Smooth muscle cell of the brain vasculature (primary cell): Measurements from ENCODE around the gene RASA1.
"Not testable (repeated sequence)": the region's sequence is repeated elsewhere in the genome, so short reads cannot be mapped to it uniquely, and the experiment has no call there.

Source experiments
- DNase-seq: peaks from one replicate; pipeline ENCODE4 v3.0.0-alpha.2; 2012; ENCODE audit warnings: low read depth, low spot score

Gene RASA1

DNA sequence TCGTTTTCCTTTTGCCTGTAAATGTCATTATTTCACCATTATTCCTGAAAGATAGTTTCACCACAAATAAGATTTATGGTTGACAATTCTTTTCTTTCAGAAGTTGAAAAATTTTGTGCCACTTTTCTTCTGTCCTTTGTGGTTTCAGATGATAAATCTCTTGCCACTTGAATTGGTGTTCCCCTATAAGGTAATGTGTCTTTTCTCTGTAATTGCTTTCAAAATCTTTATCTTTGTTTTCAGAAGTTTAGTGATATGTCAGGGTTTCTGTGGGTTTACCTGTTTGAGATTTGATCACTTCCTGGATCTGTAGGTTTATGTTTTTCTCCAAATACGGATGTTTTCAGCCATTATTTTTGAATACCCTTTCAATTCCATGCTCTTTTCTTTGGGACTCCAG, 14.6 kb downstream of the RASA1 start:
- DNase-seq, result no peak

DNA sequence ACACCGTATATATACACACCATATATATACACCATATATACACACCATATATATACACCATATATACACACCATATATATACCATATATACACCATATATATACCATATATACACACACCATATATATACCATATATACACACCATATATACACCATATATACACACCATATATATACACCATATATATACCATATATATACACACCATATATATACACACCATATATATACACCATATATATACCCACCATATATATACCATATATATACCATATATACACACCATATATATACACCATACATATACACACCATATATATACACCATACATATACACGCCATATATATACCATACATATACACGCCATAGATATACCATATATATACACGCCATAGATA, 19.6 kb downstream of the RASA1 start:
- not testable (repeated sequence) for DNase-seq

DNA sequence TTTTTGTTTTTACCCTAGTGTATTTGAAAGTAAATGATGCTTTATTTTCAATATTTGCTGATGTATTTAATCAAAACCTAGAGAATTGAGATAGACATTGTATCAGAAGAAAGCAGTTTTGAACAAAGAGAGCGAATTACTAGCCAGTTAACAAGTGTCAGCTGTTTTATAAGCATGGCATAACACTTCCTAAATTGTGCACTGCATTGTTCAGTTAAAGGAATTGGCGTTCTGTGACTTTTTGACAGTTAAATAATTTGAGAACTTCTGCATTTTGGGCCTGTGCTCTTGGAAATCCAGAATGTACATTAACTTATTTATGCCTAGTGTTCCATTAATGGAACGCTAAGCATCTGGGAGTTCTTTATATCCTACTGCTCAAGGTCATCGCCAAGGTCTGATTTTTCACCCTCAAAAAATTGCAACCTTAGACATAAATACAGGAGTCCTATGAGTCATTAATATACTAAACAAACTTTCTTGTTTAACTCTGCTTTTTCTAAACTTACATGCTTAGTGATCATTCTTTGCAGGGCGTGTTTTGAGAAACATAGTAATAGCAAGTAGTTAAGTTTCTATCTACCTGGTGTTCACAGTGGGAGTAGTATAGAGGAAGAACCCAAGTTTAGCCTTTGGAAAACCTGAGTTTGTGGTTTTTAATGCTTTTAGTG, 31.1 kb downstream of the RASA1 start:
- no peak for DNase-seq

DNA sequence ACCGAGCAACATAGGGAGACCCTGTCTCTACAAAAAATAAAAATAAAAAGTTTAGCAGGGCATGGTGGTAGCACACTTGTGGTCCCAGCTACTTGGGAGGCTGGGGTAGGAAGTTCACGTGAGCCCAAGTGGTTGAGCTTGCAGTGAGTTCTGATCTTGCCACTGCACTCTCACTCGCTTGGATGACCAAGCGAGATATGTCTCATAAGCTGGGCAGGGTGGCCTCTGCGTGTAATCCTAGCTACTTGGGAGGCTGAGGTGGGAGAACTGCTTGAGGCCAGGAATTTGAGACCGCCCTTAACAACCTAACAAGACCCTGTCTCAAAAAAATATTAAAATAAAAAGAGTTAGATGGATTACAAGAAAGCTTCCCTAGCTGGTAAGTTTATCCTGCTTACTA, 32.5 kb downstream of the RASA1 start:
- DNase-seq, result no peak

DNA sequence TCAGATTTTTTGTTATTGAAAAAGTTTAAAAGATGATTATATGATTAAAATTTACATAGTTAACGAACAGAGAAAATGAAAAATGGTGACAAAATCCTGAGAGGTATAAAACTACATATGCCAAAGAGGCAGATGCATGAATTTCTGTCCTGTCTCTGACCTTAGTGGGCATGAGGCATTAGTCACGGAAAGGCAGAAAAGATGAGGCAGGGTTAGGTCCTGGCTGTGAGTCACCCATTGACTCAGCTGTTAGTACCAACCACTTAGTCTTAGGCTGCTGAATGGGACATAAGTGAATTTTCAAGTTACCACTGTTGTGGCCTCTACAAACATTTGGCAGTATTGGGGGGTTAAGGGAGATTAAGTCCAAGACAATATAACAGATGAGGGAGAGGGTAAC, 33.1 kb downstream of the RASA1 start:
- DNase-seq, result peak; percentile 57

DNA sequence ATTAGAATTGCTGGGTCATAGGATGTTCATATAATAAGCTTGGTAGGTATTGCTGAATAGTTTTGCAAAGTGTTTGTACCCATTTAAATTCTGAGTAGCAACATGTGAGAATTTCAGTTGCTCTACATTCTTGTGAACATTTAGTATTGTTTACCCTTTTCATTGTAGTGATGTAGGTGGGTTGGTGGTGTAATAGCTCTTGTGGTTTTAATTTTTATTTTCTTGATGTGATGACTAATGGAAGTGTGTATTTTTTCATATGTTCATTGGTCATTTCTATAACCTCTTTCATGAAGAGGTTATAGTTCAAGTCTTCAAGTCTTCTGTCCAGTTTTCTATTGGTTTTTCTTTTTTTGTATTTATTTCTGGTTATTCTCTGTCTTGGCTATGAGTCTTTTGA, 34.4 kb downstream of the RASA1 start:
- DNase-seq, result no peak

DNA sequence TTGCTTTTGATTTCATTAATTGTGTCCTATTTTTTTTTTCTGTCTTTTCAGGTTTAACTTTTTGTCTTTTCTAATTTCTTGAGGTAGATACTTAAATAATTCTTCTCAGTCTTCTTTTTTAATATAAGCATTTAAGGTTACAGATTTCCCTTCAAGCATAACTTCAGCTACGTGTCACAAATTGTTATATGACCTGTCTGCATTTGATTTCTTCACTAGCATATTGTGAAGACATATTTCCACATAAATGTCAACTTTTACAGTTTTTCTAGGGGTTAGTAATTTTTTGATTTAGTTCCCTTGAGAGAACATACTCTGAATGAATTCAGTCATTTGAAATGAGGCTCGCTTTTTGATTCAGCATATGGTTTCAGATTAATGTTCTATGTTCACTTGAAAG, 35.6 kb downstream of the RASA1 start:
- DNase-seq, result no peak

DNA sequence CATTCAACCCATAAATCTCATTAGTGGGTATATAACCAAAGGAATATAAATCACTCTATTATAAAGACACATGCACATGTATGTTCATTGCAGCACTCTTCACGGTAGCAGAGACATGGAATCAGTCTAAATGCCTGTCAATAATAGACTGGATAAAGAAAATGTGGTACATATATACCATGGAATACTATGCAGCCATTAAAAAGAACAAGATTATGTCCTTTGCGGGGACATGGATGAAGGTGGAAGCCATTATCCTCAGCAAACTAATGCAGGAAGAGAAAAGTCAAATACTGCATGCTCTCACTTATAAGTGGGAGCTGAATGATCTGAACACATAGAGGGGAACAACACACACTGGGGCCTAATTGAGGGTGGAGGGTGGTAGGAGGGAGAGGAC, 38.4 kb downstream of the RASA1 start:
- not testable (repeated sequence) for DNase-seq

DNA sequence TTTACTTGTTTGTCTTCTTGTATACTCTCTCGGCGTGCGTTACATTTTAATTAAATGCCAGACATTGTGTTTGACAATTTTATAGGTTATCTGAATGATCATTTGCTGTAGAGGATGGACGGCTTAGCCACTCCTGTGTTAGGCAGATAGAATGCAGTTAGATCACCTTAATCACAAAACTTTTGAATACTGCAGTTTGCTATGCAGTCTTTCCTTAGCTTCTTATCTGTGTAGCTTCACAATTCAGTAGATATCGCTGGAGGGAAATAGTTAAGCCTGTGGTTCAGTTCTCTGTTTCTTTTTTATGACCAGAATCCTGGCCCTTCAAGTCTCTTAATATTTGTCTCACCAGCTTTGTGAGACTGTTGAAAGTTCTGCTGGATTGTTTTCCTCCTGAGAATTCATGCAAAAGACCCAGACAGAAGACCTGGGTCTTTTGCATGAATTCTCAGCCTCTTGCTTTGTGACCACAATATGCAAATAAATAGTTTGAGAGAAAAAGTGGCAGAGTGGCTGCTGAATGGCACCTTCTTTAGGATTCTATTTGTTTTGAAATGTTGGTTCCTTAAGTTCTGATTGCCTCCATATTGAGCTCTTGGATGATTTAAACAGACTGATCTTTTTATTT, 40.2 kb downstream of the RASA1 start:
- no peak for DNase-seq

DNA sequence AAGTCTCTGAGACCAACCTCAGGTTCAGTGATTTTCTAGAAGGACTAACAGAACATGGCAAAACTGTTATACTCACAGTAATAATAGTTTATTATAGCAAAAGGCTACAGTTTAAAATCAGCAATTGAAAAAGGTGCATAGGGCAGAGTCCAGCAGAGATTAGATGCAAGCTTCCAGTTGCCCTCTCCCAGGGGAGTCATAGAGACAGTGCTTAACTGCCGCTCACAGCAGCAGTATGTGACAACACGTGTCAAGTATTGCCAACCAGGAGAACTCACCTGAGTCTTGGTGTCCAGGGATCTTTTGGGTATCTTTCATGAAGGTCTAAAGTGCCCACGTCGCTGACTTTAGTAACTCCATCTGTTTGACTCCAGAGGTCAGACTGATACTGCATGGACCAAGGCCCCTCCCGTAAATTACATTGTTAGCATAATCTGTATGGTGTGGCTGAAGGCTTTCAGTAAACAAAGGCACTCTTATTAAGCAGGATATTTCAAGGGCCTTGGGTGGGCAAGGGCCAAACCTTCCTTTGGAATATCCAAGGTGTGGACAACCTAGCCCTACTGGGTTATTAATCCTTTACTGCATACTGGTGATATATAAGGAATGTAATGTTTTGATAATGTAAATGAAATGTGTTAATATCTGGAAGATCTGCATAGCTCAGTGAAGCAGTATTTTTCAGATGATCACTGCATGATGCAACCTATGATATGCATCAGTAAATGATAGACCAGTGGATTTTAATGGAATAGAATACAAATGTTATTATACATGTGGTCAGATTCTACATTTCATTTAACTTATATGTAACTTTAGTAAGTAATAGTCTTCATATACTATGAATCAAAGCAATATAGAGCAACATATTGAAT, 44.0 kb downstream of the RASA1 start:
- DNase-seq, result no peak

DNA sequence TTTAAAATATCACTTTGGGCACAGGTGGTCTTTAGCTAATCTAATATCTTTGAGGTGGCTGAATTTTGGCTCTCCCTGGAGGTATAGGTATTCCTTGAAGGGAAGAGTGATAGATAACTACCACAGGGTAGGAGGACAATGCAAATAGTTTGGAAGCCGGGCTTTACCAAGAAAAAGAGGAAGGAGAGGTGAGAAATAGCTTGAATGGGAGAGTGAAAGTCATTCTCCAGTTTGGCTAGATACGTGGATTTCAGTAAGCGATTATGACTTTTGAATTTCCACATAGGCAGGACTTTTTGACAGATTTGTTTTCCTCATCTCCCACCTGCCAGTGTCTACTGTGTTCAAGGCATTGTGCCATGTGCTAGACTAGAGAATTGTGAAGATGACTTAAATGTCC, 45.5 kb downstream of the RASA1 start:
- DNase-seq, result no peak

DNA sequence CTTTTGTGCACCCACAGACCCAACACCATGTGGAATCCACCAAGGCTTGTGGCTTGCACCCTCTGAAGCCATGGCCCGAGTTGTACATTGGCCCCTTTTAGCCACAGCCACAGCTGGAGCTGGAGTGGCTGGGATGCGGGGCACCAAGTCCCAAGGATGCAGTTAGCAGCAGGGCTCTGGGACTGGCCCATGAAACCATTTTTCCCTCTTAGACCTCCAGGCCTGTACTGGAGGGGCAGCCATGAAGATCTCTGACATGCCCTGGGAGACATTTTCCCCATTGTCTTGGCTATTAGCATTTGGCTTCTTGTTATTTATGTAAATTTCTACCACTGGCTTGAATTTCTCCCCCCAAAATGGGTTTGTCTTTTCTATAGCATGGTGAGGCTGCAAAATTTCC, 51.8 kb downstream of the RASA1 start:
- no peak for DNase-seq

DNA sequence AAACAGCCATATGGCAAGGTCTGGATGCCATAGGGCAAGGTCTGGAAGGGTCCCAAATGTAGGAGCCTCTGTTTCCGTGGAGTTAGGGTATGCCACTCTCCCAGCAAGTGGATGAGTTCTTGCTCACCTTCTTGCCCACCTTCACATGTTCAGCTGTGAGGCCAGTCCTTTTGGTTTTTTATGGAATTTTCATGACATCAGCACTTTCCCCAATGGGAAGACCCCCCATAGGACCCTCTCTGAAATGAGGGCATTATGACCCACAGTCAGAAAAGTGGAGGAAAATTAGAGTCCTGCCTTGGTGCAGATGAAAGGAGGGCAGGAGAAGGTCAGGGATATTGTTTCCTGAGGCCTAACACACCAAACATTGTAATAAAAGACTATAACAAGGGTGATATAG, 53.9 kb downstream of the RASA1 start:
- no peak for DNase-seq

DNA sequence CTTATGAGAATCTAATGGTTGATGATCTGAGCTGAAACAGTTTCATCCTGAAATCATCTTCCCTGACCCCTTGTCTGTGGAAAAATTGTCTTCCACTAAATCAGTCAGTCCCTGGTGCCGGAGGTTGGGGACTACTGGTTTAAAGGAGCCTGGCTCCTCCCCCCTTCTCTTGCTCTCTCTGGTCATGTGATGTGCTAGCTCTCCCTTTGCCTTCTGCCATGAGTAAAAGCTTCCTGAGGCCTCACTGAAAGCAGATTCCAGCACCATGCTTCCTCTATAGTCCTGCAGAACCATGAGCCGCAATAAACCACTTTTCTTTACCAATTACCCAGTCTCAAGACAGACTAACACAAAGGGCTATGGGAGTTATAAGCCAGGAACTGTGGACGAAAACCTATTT, 54.7 kb downstream of the RASA1 start:
- no peak for DNase-seq

DNA sequence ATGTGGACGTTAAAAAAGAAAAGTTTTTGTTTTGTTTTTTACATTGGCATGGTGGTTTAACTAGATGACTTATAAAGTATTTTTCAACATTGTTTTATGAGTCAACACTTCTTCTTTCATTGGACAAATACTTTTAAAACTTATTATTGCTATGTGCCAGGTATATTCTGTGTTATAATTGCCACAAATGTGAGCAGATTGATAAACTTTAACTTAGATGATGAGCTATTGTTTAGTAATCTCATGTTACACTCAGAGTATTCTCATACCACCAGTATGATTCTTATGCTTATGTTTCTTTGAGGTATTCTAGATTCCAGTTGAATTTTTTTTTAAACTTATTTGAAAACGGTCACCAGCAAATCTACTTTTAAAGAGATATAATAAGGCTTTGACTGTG, 60.3 kb downstream of the RASA1 start:
- DNase-seq, result no peak

DNA sequence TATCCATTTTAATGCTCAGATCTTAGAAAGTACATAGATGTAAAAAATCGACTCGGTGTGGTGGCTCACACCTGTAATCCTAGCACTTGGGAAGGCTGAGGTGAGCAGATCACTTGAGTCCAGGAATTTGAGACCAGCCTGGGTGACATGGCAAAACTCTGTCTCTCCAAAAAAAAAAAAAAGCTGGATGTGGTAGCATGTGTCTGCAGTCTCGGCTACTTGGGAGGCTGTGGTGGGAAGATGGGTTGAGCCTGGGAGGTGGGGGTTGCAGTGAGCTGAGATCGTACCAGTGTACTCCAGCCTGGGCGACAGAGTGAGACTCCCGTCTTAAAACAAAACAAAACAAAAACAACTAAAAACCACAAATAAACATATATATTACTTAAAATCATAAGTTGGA, 61.4 kb downstream of the RASA1 start:
- no peak for DNase-seq

DNA sequence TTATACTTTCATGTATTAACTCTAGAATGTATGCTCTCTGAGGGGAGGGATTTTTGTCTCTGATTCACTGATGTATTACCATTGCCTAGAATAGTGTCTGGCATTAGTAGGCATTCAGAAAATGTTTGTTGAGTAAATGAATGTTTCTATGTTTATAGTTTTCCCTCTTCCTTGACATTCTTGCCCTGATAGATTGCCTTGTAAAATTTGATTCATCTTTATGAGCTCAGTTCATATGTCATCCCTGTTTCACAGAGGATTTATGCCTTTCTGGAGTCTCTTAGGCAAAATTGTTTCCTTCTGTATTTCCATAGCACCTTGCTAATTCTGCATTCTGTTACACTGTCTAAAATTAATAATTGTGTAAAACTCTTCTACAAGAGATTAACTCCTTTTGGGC, 72.3 kb downstream of the RASA1 start:
- no peak for DNase-seq

DNA sequence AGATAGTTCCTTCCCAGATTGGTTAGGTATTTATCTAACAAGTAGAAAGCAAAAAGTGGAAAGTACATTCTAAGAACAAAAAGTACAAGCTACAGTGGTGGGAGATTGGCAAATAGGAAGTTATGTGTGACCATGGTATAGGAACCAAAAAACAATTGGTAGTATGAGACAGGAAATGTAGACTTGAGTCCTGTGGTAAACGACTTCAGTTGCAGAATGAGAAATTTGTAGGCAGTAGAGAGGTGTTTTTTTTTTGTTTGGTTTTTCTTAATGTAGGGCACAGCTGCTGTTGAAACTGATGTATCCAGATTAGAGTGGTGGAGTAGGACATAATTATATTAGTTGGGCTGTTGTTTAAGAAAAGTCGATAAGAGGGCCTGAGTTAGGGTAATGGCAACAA, 73.0 kb downstream of the RASA1 start:
- DNase-seq, result no peak

DNA sequence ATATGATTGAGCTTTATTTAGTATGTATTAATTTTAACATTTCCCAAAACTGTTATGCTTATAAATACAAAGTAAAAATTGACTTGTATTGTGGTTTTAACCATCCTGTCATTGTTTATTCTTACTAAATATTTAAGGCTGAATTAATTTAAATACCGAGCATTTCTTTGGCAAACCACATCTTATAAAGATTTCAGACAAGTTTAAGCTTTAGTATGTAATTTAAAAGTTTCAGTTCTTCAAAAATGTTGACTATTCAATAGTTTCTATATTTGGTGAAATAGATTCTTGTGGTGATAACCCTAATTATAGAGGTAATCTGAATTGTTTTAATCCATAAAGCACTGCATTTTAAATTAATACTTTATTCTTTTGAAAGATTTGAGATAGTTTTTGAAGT, 79.6 kb downstream of the RASA1 start:
- DNase-seq, result no peak

DNA sequence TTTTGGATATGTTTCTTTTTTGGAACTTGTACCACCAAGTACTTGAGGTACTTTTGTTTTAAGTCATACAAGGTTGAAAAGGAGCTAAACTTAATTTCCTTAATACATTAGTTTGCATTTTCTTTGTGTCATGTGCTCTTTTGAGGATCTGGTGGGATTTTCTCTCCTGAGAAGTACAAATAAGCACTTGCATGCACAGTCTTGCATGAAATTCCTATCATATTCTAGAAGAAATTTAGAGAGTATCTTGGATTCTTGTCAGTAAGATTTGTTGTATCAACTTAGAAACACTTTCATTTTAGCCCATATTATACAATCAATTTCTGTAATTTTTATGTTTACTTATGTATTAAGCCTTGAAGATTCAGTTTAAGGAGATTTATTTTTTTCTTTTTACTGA, 80.2 kb downstream of the RASA1 start:
- DNase-seq, result no peak

DNA sequence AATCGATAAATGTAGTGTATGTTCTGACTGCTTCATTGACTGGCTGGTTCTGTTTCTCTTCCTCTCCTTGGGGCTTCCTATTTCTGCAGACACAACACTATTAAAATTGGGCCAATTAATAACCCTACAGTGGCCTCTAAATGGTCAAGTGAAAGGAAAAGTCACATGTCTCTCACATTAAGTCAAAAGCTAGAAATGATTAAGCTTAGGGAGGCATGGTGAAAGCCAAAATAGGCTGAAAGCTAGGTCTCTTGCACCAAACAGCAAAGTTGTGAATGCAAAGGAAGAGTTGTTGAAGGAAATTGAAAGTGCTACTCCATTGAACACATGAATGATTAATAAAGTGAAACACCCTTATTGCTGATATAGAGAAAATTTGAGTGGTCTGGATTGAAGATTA, 86.8 kb downstream of the RASA1 start:
- DNase-seq, result no peak

DNA sequence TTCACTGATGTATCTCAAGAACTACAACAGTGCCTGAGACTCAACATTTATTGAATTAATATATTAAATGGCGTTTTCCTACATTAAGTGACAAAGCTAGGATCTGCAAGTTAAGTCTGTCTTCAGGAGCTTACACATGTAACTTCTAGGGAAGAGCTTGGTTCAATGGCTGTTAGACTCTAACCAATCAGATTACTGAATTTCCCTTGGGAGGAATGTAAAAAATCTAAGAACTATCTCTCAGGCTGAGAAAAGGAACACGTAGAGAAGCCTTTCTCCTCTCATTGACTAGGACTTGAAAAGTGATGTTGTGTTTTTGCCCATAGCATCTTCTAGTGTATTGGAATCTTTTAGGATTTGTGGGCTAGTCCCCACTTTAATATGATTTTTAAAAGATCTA, 91.4 kb downstream of the RASA1 start:
- no peak for DNase-seq

DNA sequence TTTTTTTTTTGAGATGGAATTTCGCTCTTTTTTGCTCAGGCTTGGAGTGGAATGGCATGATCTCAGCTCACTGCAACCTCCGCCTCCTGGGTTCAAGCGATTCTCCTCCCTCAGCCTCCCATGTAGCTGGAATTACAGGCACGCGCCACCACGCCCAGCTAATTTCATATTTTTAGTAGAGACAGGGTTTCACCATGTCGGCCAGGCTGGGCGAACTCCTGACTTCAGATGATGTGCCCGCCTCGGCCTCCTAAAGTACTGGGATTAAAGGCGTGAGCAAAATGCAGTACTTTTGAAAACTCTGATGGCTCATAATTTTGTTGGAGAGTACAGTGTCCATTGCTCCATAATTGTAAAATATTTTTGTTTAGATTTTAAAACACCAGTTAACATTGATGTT, 92.4 kb downstream of the RASA1 start:
- DNase-seq, result no peak
